ENCODE results near the gene INSL4. TPM values are rescaled to one million over a fixed set of nuclear protein-coding genes. Genes with fewer than 3 reads are reported as not detected.

The INSL4 gene
- total and polyA plus RNA-seq, 10 of the 15 experiments (the other 5 are each of a cell fraction or from before 2014, with no cell fraction given), result 0.03 TPM; not detected in 9

GRCh38 chr9:5274770-5275169 is 43.6 kb downstream of the INSL4 start:
- intact Hi-C loops (cut with micrococcal nuclease; ENCODE audit: unreplicated experiment), result no loop called here
- DNase-seq (ENCODE audit: low read depth, low spot score) (peak; percentile 19), ATAC-seq (peak; percentile 81), FAIRE-seq (no peak)
- Histone ChIP-seq H3K79me2 (ENCODE audit: control insufficient read depth, insufficient read depth, low read length) (no peaks in the 10 kb centered on the region), H3K4me1 (ENCODE audit: control insufficient read depth, insufficient read depth, low read length) (peaks cover 2% of the 10 kb centered on the region; the same call in 1 of the 2 replicates), H3K9ac (ENCODE audit: control insufficient read depth, insufficient read depth, low read length) (no peak overlapping the region), H3K9me3 (replicated peaks; ENCODE audit: control insufficient read depth, insufficient read depth, low read length) (peaks cover 2% of the 10 kb centered on the region; the same call in 1 of the 3 replicates), H2AFZ (ENCODE audit: control insufficient read depth, low read depth, low read length) (no peak overlapping the region; the same call in 1 of the 2 replicates), H3K27me3 (replicated peaks in 1 of 2; ENCODE audit: control insufficient read depth in 2 of 2, insufficient read depth in 2 of 2, low read length in 1 of 2) (no peaks in the 10 kb centered on the region), H4K20me1 (ENCODE audit: control insufficient read depth, insufficient read depth) (no peaks in the 10 kb centered on the region), H3K4me3 (no peak overlapping the region), H3K36me3 (ENCODE audit: control insufficient read depth in 2 of 2, insufficient read depth in 2 of 2, low read length in 1 of 2) (no peaks in the 10 kb centered on the region), H3K4me2 (ENCODE audit: control insufficient read depth, insufficient read depth) (no peak overlapping the region), H3K27ac (ENCODE audit: control insufficient read depth, insufficient read depth) (no peak overlapping the region)
- POLR2A ChIA-PET, result no interaction called here
- no TSS peak for BruUV-seq (replicated peaks)
- SMC1A ChIA-PET (ENCODE audit: uncharacterized antibody, unreplicated experiment), result interaction anchor here (1.1 to 2.5 kb wide), 5 partner anchors 11 to 346 kb away, joined by 3 to 6 read pairs (median 4); no protein-coding TSS in a partner anchor
- in situ Hi-C loops (cut with MboI), result no loop called here
- CTCF ChIA-PET, result interaction anchor here (0.5 to 1.5 kb wide), 5 partner anchors 11 to 282 kb away, joined by 3 to 4 read pairs (median 3); no protein-coding TSS in a partner anchor
- 79% methylated on average over 2 of the region's 2 CpGs for WGBS (ENCODE audit: insufficient coverage, insufficient replicate concordance, low lambda C conversion rate, missing lambda C conversion rate)
- RAD21 ChIA-PET (ENCODE audit: unreplicated experiment), result interaction anchor here (0.8 to 1.6 kb wide), 2 partner anchors 168 to 701 kb away, joined by 3 to 5 read pairs; no protein-coding TSS in a partner anchor
- TF ChIP-seq REST (IDR thresholded peaks at IDR 0.05; ENCODE audit: low read depth, low read length), result no peak
- 0 out of 2 replicates have a peak, but pooled peaks have one; percentile 12 for TF ChIP-seq NFYB (IDR thresholded peaks at IDR 0.05; ENCODE audit: insufficient read depth, low read depth, low read length)
- peak; percentile 69 for TF ChIP-seq IKZF1 (conservative IDR thresholded peaks at IDR 0.05)
- peak; percentile 84 for TF ChIP-seq RUNX3 (IDR thresholded peaks at IDR 0.05; ENCODE audit: low read length)
- TF ChIP-seq RELB (IDR thresholded peaks at IDR 0.05; ENCODE audit: low read depth), result peak; percentile 70; the same call in 1 of the 2 replicates
- peak; percentile 87 for TF ChIP-seq MEF2B (IDR thresholded peaks at IDR 0.05; ENCODE audit: partially characterized antibody, poor library complexity, severe bottlenecking)
- TF ChIP-seq E2F4 (IDR thresholded peaks at IDR 0.05; ENCODE audit: low read depth, low read length), result no peak
- TF ChIP-seq SP1 (IDR thresholded peaks at IDR 0.05; ENCODE audit: low read depth, low read length), result no peak
- TF ChIP-seq RAD51 (IDR thresholded peaks at IDR 0.05), result peak; percentile 48; the same call in 1 of the 2 replicates
- no peak for TF ChIP-seq NFXL1 (IDR thresholded peaks at IDR 0.05; ENCODE audit: borderline replicate concordance)
- TF ChIP-seq NR2F1 (conservative IDR thresholded peaks at IDR 0.05), result peak; percentile 78
- TF ChIP-seq MAX (IDR thresholded peaks at IDR 0.05; ENCODE audit: low read depth, low read length), result no peak
- TF ChIP-seq TARDBP (IDR thresholded peaks at IDR 0.05; ENCODE audit: borderline replicate concordance), result no peak
- TF ChIP-seq ATF2 (IDR thresholded peaks at IDR 0.05; ENCODE audit: low read length), result peak; percentile 40; the same call in 1 of the 2 replicates
- TF ChIP-seq BACH1 (IDR thresholded peaks at IDR 0.05; ENCODE audit: borderline replicate concordance), result peak; percentile 20; the same call in 1 of the 2 replicates
- peak in 1 of 2 experiments; percentile 73; a peak in 3 of 4 replicates for TF ChIP-seq BHLHE40 (IDR thresholded peaks at IDR 0.05; ENCODE audit: borderline replicate concordance in 1 of 2, low read depth in 2 of 2, low read length in 1 of 2)
